Measurements from ENCODE around the gene RAB11A. TPM values are rescaled to one million over a fixed set of nuclear protein-coding genes. Genes with fewer than 3 reads are reported as not detected.

Gene RAB11A
- total and polyA plus RNA-seq, 2 donors (not counting 3 experiments of a cell fraction or from before 2014, with no cell fraction given) = 239 to 250 TPM

DNA sequence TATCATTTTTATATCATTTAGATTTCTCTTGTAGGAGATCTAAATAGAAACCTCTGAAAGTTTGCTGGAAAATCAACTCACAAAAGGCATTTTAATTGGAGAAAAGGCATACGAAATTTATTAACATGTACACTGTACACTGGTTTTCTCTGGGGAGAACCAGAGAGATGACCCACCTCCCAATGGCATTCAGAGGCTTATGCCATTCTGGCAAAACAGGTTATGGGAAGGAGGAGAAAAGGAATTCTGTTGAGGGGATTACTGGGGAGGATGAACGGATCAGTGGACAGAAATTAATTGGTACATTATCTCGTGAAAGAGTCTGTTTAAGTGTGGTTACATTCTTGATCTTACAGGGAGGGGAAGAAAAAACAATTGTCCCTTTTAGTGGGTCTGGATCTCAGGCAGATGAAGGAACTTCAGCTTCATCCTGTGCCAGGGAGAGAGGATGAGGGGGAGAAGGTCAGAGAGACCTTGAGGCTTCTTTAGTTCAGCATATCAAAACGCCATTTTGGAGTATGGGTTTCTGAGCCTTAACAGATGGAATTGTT lies 16.5 kb downstream of the RAB11A start:
- Histone ChIP-seq H3K4me2 (ENCODE audit: insufficient read depth, low read length) (no peak overlapping the region), H3K36me3 (ENCODE audit: control insufficient read depth in 2 of 2, extremely low read depth in 1 of 2, insufficient read depth in 2 of 2, low read length in 2 of 2) (peaks cover 5 to 17% of the 10 kb centered on the region in 2 experiments), H2AFZ (ENCODE audit: low read depth, low read length) (no peak overlapping the region), H3K9ac (replicated peaks; ENCODE audit: extremely low read depth, insufficient read depth, low read length) (no peak overlapping the region), H3K9me1 (replicated peaks; ENCODE audit: control insufficient read depth, extremely low read depth, insufficient read depth, low read length) (no peaks in the 10 kb centered on the region), H3K4me3 (replicated peaks in 1 of 3; ENCODE audit: insufficient read depth in 1 of 3, low read depth in 1 of 3, low read length in 3 of 3) (no peak overlapping the region), H3K9me3 (replicated peaks; ENCODE audit: control insufficient read depth, insufficient read depth, low read length) (no peaks in the 10 kb centered on the region), H3K79me2 (ENCODE audit: control insufficient read depth, insufficient read depth, low read length) (peaks cover 37% of the 10 kb centered on the region), H3K4me1 (ENCODE audit: control insufficient read depth, extremely low read depth, insufficient read depth, low read length) (no peaks in the 10 kb centered on the region), H3K27me3 (ENCODE audit: control insufficient read depth in 2 of 2, insufficient read depth in 2 of 2, low read length in 2 of 2) (no peaks in the 10 kb centered on the region), H4K20me1 (replicated peaks; ENCODE audit: control insufficient read depth, extremely low read depth, insufficient read depth, low read length) (peaks cover 5% of the 10 kb centered on the region), H3K27ac (ENCODE audit: insufficient read depth, low read depth, low read length) (no peak overlapping the region)
- FAIRE-seq (no peak), DNase-seq (ENCODE audit: low read depth, low spot score) (no peak)
- CTCF ChIA-PET = no interaction called here
- no TSS peak for BruUV-seq (replicated peaks)
- POLR2A ChIA-PET = no interaction called here
- intact Hi-C loops (cut with micrococcal nuclease) (no loop called here), dilution Hi-C loops (cut with MboI; ENCODE audit: extremely low pct_ligation_motif_present, low sequenced_read_pairs) (no loop called here)
- TF ChIP-seq CTCF (IDR thresholded peaks at IDR 0.05; ENCODE audit: extremely low read depth in 1 of 2, insufficient read depth in 1 of 2, low read depth in 1 of 2, low read length in 2 of 2) = no peak
- TF ChIP-seq GATA2 (IDR thresholded peaks at IDR 0.05; ENCODE audit: insufficient read depth, insufficient read length, low read depth, low read length) = no peak
- no peak for TF ChIP-seq JUN (IDR thresholded peaks at IDR 0.05; ENCODE audit: borderline replicate concordance, insufficient read depth, insufficient read length, low read depth)
- TF ChIP-seq EZH2 (IDR thresholded peaks at IDR 0.05; ENCODE audit: borderline replicate concordance, low read depth, low read length, severe bottlenecking) = no peak
- TF ChIP-seq, protein P1, sequence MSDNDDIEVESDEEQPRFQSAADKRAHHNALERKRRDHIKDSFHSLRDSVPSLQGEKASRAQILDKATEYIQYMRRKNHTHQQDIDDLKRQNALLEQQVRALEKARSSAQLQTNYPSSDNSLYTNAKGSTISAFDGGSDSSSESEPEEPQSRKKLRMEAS (IDR thresholded peaks at IDR 0.05; ENCODE audit: insufficient read depth, insufficient read length) = no peak
- TF ChIP-seq FOS (IDR thresholded peaks at IDR 0.05; ENCODE audit: borderline replicate concordance, insufficient read depth, low read length) = no peak
- no peak for TF ChIP-seq POLR2A (IDR thresholded peaks at IDR 0.05; ENCODE audit: low read depth, low read length)
- TF ChIP-seq POLR2AphosphoS5 (IDR thresholded peaks at IDR 0.05; ENCODE audit: insufficient read depth, low read depth, low read length) = no peak
- no peak for TF ChIP-seq MYC (IDR thresholded peaks at IDR 0.05; ENCODE audit: low read depth, low read length)

Measured in endothelial cell of umbilical vein (primary cell).